ENCODE data around the gene PIP5K1A. TPM values are rescaled to one million over a fixed set of nuclear protein-coding genes. Genes with fewer than 3 reads are reported as not detected.
A peak's percentile ranks its signal among the peaks of the same experiment; 100 is the strongest.
"Not testable (repeated sequence)": the region's sequence is repeated elsewhere in the genome, so short reads cannot be mapped to it uniquely, and the experiment has no call there.

Gene PIP5K1A
- total RNA-seq, 1 experiment from 2014 or later, result 88.6 TPM

DNA sequence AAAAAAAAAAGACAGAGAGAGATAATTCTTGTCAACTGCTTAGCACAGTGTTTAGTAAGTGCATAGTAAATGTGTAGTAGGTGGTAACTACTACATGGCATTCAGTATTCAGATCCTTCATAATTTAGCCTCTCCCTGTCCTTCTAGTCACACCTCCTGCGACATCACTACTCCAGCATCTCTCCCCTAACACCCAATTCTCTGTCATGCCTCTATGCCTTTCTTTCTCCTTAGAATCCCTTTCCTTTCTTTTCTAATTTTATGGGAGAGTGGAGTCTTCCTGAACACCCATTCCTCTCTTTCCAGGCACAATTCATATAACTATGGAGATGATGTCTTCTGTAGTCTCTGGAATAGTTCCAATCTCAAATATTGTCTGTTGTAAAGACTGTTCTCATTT lies 4.5 kb upstream of the PIP5K1A start:
- BruUV-seq (replicated peaks), result no TSS peak
- H3K4me1 Mint-ChIP-seq (ENCODE audit: low read depth, unreplicated experiment), result peaks cover 8% of the 10 kb centered on the region
- ChIA-PET CTCF (no interaction called here), POLR2A (no interaction called here)
- Histone ChIP-seq H3K36me3 (ENCODE audit: control insufficient read depth, insufficient read depth, low read length) (no peaks in the 10 kb centered on the region), H3K27me3 (replicated peaks; ENCODE audit: control insufficient read depth, insufficient read depth, low read length) (no peaks in the 10 kb centered on the region), H3K9me3 (no peaks in the 10 kb centered on the region), H3K4me1 (peaks cover 8% of the 10 kb centered on the region; the same call in 1 of the 2 replicates), H3K4me3 (ENCODE audit: low read depth, low read length) (no peak overlapping the region)
- H3K36me3 Mint-ChIP-seq (ENCODE audit: insufficient read depth, unreplicated experiment), result peaks cover 34% of the 10 kb centered on the region
- intact Hi-C loops (cut with micrococcal nuclease; ENCODE audit: unreplicated experiment), result no loop called here
- no peaks in the 10 kb centered on the region for H3K9me3 Mint-ChIP-seq (ENCODE audit: unreplicated experiment)
- no peak overlapping the region for H3K4me3 Mint-ChIP-seq (ENCODE audit: unreplicated experiment)
- DNase-seq, result no peak
- no peak for TF ChIP-seq CTCF (IDR thresholded peaks at IDR 0.05; ENCODE audit: insufficient read depth in 1 of 2, low read depth in 1 of 2, low read length in 1 of 2, severe bottlenecking in 1 of 2, unreplicated experiment in 1 of 2)
- H3K27me3 Mint-ChIP-seq (ENCODE audit: insufficient read depth, unreplicated experiment), result no peaks in the 10 kb centered on the region
- H3K27ac Mint-ChIP-seq (ENCODE audit: unreplicated experiment), result no peak overlapping the region

DNA sequence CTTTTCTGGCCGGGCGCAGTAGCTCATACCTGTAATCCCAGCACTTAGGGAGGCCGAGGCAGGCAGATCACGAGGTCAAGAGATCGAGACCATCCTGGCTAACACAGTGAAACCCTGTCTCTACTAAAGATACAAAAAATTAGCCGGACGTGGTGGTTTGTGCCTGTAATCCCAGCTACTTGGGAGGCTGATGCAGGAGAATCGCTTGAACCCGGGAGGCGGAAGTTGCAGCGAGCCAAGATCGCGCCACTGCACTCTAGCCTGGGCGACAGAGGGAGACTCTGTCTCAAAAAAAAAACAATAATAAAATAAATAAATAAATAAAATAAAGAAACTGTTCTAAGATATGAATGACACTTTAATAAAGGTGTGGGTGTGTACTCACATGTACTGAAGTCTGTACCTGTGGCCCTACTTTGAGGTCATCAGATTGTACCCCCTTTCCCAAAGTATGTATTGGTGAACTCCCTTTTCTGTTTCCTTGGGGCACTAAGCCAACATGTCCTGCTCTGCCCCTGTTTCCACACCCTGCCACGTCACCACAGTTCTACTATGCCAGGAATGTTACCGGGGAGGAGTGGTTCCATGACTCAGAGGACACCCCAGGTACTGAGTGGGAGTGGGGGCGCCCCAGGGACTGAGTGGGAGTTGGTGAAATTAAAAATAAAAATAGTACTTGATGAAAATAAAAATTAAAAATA lies 3.3 kb upstream of the PIP5K1A start:
- H3K4me1 Mint-ChIP-seq (ENCODE audit: low read depth, unreplicated experiment); H3K4me1 ChIP-seq; H3K9me3 ChIP-seq; H3K36me3 ChIP-seq (ENCODE audit: control insufficient read depth, insufficient read depth, low read length); H3K27me3 ChIP-seq (replicated peaks; ENCODE audit: control insufficient read depth, insufficient read depth, low read length); H3K9me3 Mint-ChIP-seq (ENCODE audit: unreplicated experiment); H3K27me3 Mint-ChIP-seq (ENCODE audit: insufficient read depth, unreplicated experiment): not testable (repeated sequence)
- H3K4me3 ChIP-seq (ENCODE audit: low read depth, low read length), result peak overlapping the region; percentile 34
- CTCF ChIA-PET, result interaction anchor here (0.7 to 1.0 kb wide), 2 partner anchors 57 to 86 kb away, joined by 3 to 8 read pairs; no protein-coding TSS in a partner anchor
- DNase-seq, result peak; percentile 83 to 93
- Mint-ChIP-seq H3K36me3 (ENCODE audit: insufficient read depth, unreplicated experiment) (peaks cover 40% of the 10 kb centered on the region), H3K4me3 (ENCODE audit: unreplicated experiment) (peak overlapping the region; percentile 89), H3K27ac (ENCODE audit: unreplicated experiment) (peak overlapping the region; percentile 92)
- intact Hi-C loops (cut with micrococcal nuclease; ENCODE audit: unreplicated experiment), result loop anchor here (5.0 kb wide), 3 partner anchors 317 to 797 kb away; partner anchors contain the start of genes CGN, S100A10 and SNX27
- POLR2A ChIA-PET, result interaction anchor here (0.6 to 0.8 kb wide), 5 partner anchors 29 to 199 kb away, joined by 4 to 9 read pairs (median 6); partner anchors contain the start of gene MINDY1
- TSS peak; percentile 11 for BruUV-seq (replicated peaks)

GRCh38 chr1:151196292-151196800 lies 2.0 kb upstream of the PIP5K1A start:
- Histone ChIP-seq H3K27me3 (replicated peaks; ENCODE audit: control insufficient read depth, insufficient read depth, low read length) (no peaks in the 10 kb centered on the region), H3K36me3 (ENCODE audit: control insufficient read depth, insufficient read depth, low read length) (no peaks in the 10 kb centered on the region; the same call in 1 of the 2 replicates), H3K9me3 (no peaks in the 10 kb centered on the region), H3K4me1 (peaks cover 4% of the 10 kb centered on the region; the same call in 1 of the 2 replicates), H3K4me3 (ENCODE audit: low read depth, low read length) (peak overlapping the region; percentile 34)
- Mint-ChIP-seq H3K27me3 (ENCODE audit: insufficient read depth, unreplicated experiment) (no peaks in the 10 kb centered on the region), H3K36me3 (ENCODE audit: insufficient read depth, unreplicated experiment) (peaks cover 42% of the 10 kb centered on the region), H3K4me1 (ENCODE audit: low read depth, unreplicated experiment) (peaks cover 13% of the 10 kb centered on the region), H3K4me3 (ENCODE audit: unreplicated experiment) (peak overlapping the region; percentile 89), H3K27ac (ENCODE audit: unreplicated experiment) (peak overlapping the region; percentile 92), H3K9me3 (ENCODE audit: unreplicated experiment) (no peaks in the 10 kb centered on the region)
- POLR2A ChIA-PET, result interaction anchor here (1.6 kb wide), 2 partner anchors 58 to 85 kb away, joined by 12 read pairs; partner anchors contain the start of genes PSMD4 and ZNF687
- TSS peak; percentile 5 for BruUV-seq (replicated peaks)
- peak; percentile 46 to 71 for TF ChIP-seq CTCF (IDR thresholded peaks at IDR 0.05; ENCODE audit: insufficient read depth in 1 of 2, low read depth in 1 of 2, low read length in 1 of 2, severe bottlenecking in 1 of 2, unreplicated experiment in 1 of 2)
- intact Hi-C loops (cut with micrococcal nuclease; ENCODE audit: unreplicated experiment), result loop anchor here (1.0 to 5.0 kb wide), 5 partner anchors 55 to 796 kb away; partner anchors contain the start of genes CGN, S100A10 and SNX27
- peak; percentile 82 to 84 for DNase-seq
- CTCF ChIA-PET, result interaction anchor here (0.6 to 1.0 kb wide), 6 partner anchors 55 to 580 kb away, joined by 3 to 6 read pairs (median 4); partner anchors contain the start of gene PSMD4

All from Caco-2 (cell line).